Fibroblast of lung (primary cell): ENCODE results near the gene TM7SF2. TPM values are rescaled to one million over a fixed set of nuclear protein-coding genes. Genes with fewer than 3 reads are reported as not detected.

Source experiments
- DNase-seq, 2 donors: peaks; one replicate each; pipeline versions ENCODE4 v3.0.0 to v3.0.0-alpha.2; 2010; ENCODE audit warnings: low read depth in 2 of 2
- H2AFZ ChIP-seq: 2 replicates; pipeline ENCODE4 v1.5.1; 2012; ENCODE audit warnings: low read length, control low read depth, inconsistent platforms
- H3K27ac ChIP-seq: 2 replicates; pipeline ENCODE4 v1.5.1; 2011; ENCODE audit warnings: low read length, control low read depth; ENCODE audit not compliant: insufficient read depth
- H3K27me3 ChIP-seq: 2 replicates; pipeline ENCODE4 v1.5.1; 2011; ENCODE audit warnings: mild to moderate bottlenecking, low read length; ENCODE audit not compliant: control insufficient read depth, insufficient read depth
- H3K36me3 ChIP-seq: 2 replicates; pipeline ENCODE4 v1.5.1; 2011; ENCODE audit warnings: low read length; ENCODE audit not compliant: control insufficient read depth, insufficient read depth
- H3K4me1 ChIP-seq: 2 replicates; pipeline ENCODE4 v1.5.1; 2011; ENCODE audit warnings: low read length; ENCODE audit not compliant: control insufficient read depth, insufficient read depth; ENCODE audit errors: extremely low read depth
- H3K4me2 ChIP-seq: 2 replicates; pipeline ENCODE4 v1.5.1; 2011; ENCODE audit warnings: low read length, control low read depth; ENCODE audit not compliant: insufficient read depth; ENCODE audit errors: extremely low read depth
- H3K4me3 ChIP-seq, 4 experiments: fragments of 200-600 bp in 1 of 4; sonication (generic) in 1 of 4; replicated peaks in 1 of 4; 2 replicates each; pipeline ENCODE4 v1.5.1; 2011 to 2016; ENCODE audit warnings: low read length in 4 of 4, low read depth in 3 of 4, mild to moderate bottlenecking in 3 of 4, control low read depth in 2 of 4, inconsistent platforms in 1 of 4, mixed read lengths in 1 of 4; ENCODE audit not compliant: insufficient read depth in 1 of 4; ENCODE audit errors: control extremely low read depth in 1 of 4
- H3K79me2 ChIP-seq: 2 replicates; pipeline ENCODE4 v1.5.1; 2012; ENCODE audit warnings: mild to moderate bottlenecking, low read length, inconsistent platforms; ENCODE audit not compliant: control insufficient read depth, insufficient read depth
- H3K9ac ChIP-seq: 2 replicates; pipeline ENCODE4 v1.5.1; 2011; ENCODE audit warnings: mild to moderate bottlenecking, low read length, control low read depth; ENCODE audit not compliant: insufficient read depth
- H3K9me3 ChIP-seq: 2 replicates; pipeline ENCODE4 v1.5.1; 2012; ENCODE audit warnings: low read depth, low read length; ENCODE audit not compliant: control insufficient read depth, insufficient read depth
- H4K20me1 ChIP-seq: 2 replicates; pipeline ENCODE4 v1.5.1; 2011; ENCODE audit warnings: low read length; ENCODE audit not compliant: control insufficient read depth, insufficient read depth; ENCODE audit errors: extremely low read depth
- CTCF ChIP-seq, 2 donors: IDR thresholded peaks in 1 of 2; conservative IDR thresholded peaks in 1 of 2; 1 replicate in 1 of 2; 2 replicates in 1 of 2; pipeline ENCODE4 v1.5.1; 2011 to 2012; ENCODE audit warnings: low read length in 2 of 2, control low read depth in 1 of 2, inconsistent platforms in 1 of 2, low read depth in 1 of 2, mild to moderate bottlenecking in 1 of 2
- EZH2 ChIP-seq: IDR thresholded peaks from 2 replicates; pipeline ENCODE4 v1.5.1; 2012; ENCODE audit warnings: low read length, control low read depth, mild to moderate bottlenecking; ENCODE audit errors: missing control alignments
- polyA plus RNA-seq, 2 donors: library from polyadenylated mRNA; depleted of rRNA in 1 of 2; stranded (reverse) in 1 of 2; unstranded in 1 of 2; fragments of >200 nt; gene quantifications; 2 replicates each; pipeline ENCODE4 v1.2.1, GENCODE V29; 2011 to 2012; ENCODE audit warnings: missing spikeins in 1 of 2
- total RNA-seq: library from RNA; depleted of rRNA; stranded (reverse); fragments of >200 nt; gene quantifications from 2 replicates; pipeline ENCODE4 v1.2.1, GENCODE V29; 2014

The TM7SF2 gene
- total and polyA plus RNA-seq, 2 donors (not counting 1 experiment from before 2014, with no cell fraction given): 11.7 to 89.5 TPM

DNA sequence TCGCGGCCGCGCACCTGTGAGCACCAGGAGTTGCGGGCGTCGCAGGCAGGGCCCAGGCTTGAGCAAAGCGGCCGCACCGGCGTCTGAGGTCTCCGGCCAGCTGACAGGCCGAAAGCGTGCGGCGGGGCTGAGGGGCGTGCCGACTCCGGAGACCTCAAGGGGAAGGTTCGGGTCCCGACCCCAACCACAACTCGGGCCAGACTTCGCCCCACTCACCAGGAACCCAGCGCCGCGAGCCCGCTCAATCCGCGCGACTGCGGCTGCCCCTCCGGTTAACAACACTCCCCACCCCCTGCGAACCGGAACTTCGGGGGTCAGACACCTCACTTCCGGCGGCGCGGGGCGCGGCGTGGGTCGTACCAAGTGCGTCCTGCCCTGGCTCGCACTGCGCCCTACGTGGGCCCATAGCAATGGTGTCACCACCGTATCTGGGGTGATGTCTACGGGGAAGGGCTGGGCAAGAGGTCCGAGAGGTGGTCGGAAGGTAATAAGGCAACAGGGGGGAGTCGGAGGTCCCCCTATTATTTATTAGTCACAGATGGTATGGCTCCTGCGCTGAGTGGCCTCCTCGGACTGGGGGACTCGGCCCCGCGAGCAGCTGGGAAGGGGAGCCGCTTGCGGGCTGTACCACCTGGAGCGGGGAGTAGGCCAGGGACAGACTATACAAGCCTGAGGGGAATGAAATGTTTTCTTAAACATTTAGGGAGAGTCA, 22.7 kb downstream of the TM7SF2 start, which contains the start of gene SYVN1:
TSS of gene SYVN1 (minus strand) at position 280 of the 712 bp plus-strand sequence. CDS start 918 bp downstream, outside the sequence.
- Histone ChIP-seq H3K79me2 (peaks cover 25% of the 10 kb centered on the region), H4K20me1 (no peaks in the 10 kb centered on the region), H3K27me3 (no peaks in the 10 kb centered on the region), H3K4me1 (peaks cover 10% of the 10 kb centered on the region), H3K4me3 (peak within 1 kb of the TSS; percentile 78 to 95 (median 86)), H2AFZ (peak within 1 kb of the TSS; percentile 82), H3K27ac (peak within 1 kb of the TSS; percentile 95), H3K9ac (peak within 1 kb of the TSS; percentile 86), H3K4me2 (peak within 1 kb of the TSS; percentile 100), H3K36me3 (peaks cover 21% of the 10 kb centered on the region), H3K9me3 (no peaks in the 10 kb centered on the region)
- no peak for TF ChIP-seq EZH2
- TF ChIP-seq CTCF (conservative IDR thresholded peaks at IDR 0.05 in 1 of 2, IDR thresholded peaks at IDR 0.05 in 1 of 2; ENCODE audit: low read depth in 1 of 2, low read length in 2 of 2): no peak
- peak; percentile 87 to 89 for DNase-seq

- Histone ChIP-seq H3K4me3 (peak overlapping the region; percentile 78 to 95 (median 86)), H3K36me3 (peaks cover 18% of the 10 kb centered on the region), H3K27me3 (no peaks in the 10 kb centered on the region), H3K9me3 (no peaks in the 10 kb centered on the region), H2AFZ (peak overlapping the region; percentile 82), H3K9ac (peak overlapping the region; percentile 86), H3K79me2 (peaks cover 25% of the 10 kb centered on the region), H3K4me1 (peaks cover 10% of the 10 kb centered on the region), H3K4me2 (peak overlapping the region; percentile 100), H4K20me1 (no peaks in the 10 kb centered on the region), H3K27ac (peak overlapping the region; percentile 95)
- DNase-seq: peak; percentile 95 to 99
- TF ChIP-seq EZH2 (no peak), CTCF (conservative IDR thresholded peaks at IDR 0.05 in 1 of 2, IDR thresholded peaks at IDR 0.05 in 1 of 2; ENCODE audit: low read depth in 1 of 2, low read length in 2 of 2) (no peak)
Measured at GRCh38 chr11:65134952-65135632, 23.4 kb downstream of the TM7SF2 start.

DNA sequence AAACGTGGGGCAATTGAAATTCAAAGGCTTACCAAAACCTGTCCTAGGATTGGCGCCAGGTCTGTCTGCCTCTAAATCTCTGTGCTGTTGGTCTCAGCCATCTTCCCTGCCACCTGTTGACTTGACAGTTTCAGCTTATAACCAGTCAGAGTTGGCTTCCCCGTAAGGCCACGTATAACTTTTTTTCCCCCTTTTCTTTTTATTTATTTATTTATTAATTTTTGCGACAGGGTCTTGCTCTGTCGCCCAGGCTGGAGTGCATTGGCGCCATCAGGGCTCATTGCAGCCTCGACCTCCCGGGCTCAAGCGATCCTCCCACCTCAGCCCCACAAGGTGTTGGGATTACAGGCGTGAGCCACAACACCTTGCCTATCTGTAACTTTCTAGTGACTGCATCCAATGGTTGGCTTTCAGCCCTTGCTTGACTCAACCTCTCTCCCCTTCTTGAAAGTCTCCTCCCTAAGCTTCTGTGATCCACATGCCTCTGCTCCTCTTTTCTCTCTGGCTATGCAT, 24.0 kb downstream of the TM7SF2 start:
- DNase-seq: no peak
- H3K27ac ChIP-seq: peak overlapping the region; percentile 95
- TF ChIP-seq CTCF (conservative IDR thresholded peaks at IDR 0.05 in 1 of 2, IDR thresholded peaks at IDR 0.05 in 1 of 2; ENCODE audit: low read depth in 1 of 2, low read length in 2 of 2) (no peak), EZH2 (no peak)
- peaks cover 4% of the 10 kb centered on the region for H3K27me3 ChIP-seq
- peak overlapping the region; percentile 51 for H3K9ac ChIP-seq
- H3K9me3 ChIP-seq: no peaks in the 10 kb centered on the region
- H3K4me3 ChIP-seq: peak overlapping the region; percentile 78 to 95 (median 86)
- H3K36me3 ChIP-seq: peaks cover 17% of the 10 kb centered on the region
- H4K20me1 ChIP-seq: no peaks in the 10 kb centered on the region
- H3K4me2 ChIP-seq: peak overlapping the region; percentile 100
- H3K79me2 ChIP-seq: peaks cover 25% of the 10 kb centered on the region
- H3K4me1 ChIP-seq: peaks cover 10% of the 10 kb centered on the region
- no peak overlapping the region for H2AFZ ChIP-seq
